Vagina (tissue), 2 donors: ENCODE measurements around the gene KCNH1. TPM values are rescaled to one million over a fixed set of nuclear protein-coding genes. Genes with fewer than 3 reads are reported as not detected.

ENCODE experiments used
- DNase-seq, 2 donors: peaks; one replicate each; pipeline ENCODE4 v3.0.0-alpha.2; 2017; ENCODE audit errors: extremely low spot score in 2 of 2
- H3K27ac ChIP-seq: fragments of 200-600 bp; sonication (generic); one replicate; pipeline ENCODE4 v1.5.1; 2019
- H3K27me3 ChIP-seq: fragments of 200-600 bp; sonication (generic); one replicate; pipeline ENCODE4 v1.5.1; 2019
- H3K36me3 ChIP-seq, 2 donors: fragments of 200-600 bp; sonication (generic); one replicate each; pipeline ENCODE4 v1.5.1; 2017 to 2019
- H3K4me1 ChIP-seq: fragments of 200-600 bp; sonication (generic); one replicate; pipeline ENCODE4 v1.5.1; 2019
- H3K4me3 ChIP-seq, 2 donors: fragments of 200-600 bp; sonication (generic); 1 replicate in 1 of 2; 2 replicates in 1 of 2; pipeline ENCODE4 v1.5.1; 2016 to 2019
- H3K9me3 ChIP-seq: fragments of 200-600 bp; sonication (generic); one replicate; pipeline ENCODE4 v1.5.1; 2019
- POLR2A ChIP-seq, 2 donors: fragments of 450-650 bp; IDR thresholded peaks; one replicate each; pipeline ENCODE4 v1.6.1; 2017; ENCODE audit warnings: antibody characterized with exemption in 2 of 2, mild to moderate bottlenecking in 2 of 2, moderate library complexity in 2 of 2
- POLR2AphosphoS5 ChIP-seq, 2 donors: sonication (generic); formaldehyde crosslinking; IDR thresholded peaks; one replicate each; pipeline ENCODE4 v1.9.0; 2017; ENCODE audit warnings: antibody characterized with exemption in 2 of 2, mild to moderate bottlenecking in 2 of 2, low read depth in 1 of 2; ENCODE audit not compliant: insufficient read depth in 1 of 2
- intact Hi-C: fragments of 100-400 bp; cut with DNase I; formaldehyde crosslinking; loops from one replicate; pipeline ENCODE4 v1.15.1; 2023
- total RNA-seq: library from RNA; depleted of rRNA; stranded (reverse); fragments of >200 nt; gene quantifications from one replicate; pipeline ENCODE4 v1.2.3, GENCODE V29; 2016
- TF ChIP-seq, protein P1 (sequence below), 3 experiments: fragments of 450-650 bp in 2 of 3; fragments of 200-600 bp in 1 of 3; sonication (generic) in 1 of 3; IDR thresholded peaks; one replicate each; pipeline ENCODE4 v1.5.1; 2017 to 2019; ENCODE audit warnings: antibody characterized with exemption in 3 of 3, mild to moderate bottlenecking in 2 of 3, moderate library complexity in 2 of 3

Gene KCNH1
- total RNA-seq, 1 donor from 2014 or later = 3.9 TPM

DNA sequence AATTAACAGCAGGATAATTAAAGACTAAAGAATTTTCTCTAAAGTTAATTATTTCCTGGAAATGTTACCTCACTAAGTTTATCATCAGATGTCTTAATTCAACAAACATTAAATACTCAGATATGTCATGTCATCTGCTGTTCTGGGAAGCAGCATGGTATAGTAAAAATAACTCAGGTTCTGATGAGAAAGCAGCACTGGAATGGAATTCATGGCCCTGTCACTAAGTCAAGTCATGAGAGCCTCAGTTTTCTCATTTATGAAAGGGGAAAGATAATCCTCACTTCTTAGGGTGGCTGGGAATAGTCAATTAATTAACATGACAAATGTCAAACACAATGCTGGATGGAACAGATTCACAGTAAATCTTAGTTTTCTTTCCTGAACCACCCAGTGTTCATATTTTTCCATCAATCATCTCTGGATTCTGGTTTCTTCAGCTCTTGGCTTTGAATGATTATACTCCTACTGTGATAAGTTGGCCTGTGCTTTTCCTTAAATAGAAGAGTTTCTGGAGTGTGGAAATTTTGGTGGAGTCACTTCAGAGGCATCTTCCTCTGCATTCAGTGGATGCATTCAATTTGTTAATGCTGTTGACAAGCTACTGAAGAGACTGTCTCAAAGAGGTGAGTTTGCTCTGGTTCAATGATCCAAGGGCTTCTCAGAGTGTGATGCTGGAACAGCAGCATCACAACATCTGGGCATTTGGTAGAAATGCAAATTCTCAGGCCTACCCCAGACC is 319.4 kb downstream of the KCNH1 start:
- H3K4me1 ChIP-seq = no peaks in the 10 kb centered on the region
- no peak for DNase-seq

DNA sequence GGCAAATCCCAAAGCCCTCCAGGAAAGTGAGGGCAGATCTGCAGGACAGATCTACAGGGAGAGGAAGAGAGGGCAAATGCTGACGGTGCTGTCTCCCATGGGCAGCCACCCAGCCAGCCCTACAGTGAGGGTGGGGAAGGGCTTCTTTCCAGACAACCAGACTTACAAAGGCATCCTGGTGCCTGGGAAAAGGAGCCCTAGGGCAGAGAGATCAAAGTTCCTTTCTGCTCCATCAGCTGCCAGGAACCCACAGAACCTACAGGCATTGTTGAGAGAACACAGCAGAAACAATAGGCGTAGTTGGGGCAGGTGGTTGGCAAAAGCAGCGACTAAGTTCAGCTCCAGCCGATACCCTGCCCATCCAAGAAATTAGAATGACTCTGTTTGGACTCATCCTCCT is 332.4 kb downstream of the KCNH1 start:
- no peak overlapping the region for H3K4me3 ChIP-seq
- no peak for DNase-seq
- no peaks in the 10 kb centered on the region for H3K4me1 ChIP-seq
- H3K27ac ChIP-seq = no peak overlapping the region
- intact Hi-C loops = no loop called here
- H3K36me3 ChIP-seq = no peaks in the 10 kb centered on the region
- H3K9me3 ChIP-seq = no peaks in the 10 kb centered on the region
- H3K27me3 ChIP-seq = no peaks in the 10 kb centered on the region
- TF ChIP-seq POLR2AphosphoS5 (IDR thresholded peaks at IDR 0.05; ENCODE audit: insufficient read depth in 1 of 2, low read depth in 1 of 2) = no peak
- TF ChIP-seq, protein P1, sequence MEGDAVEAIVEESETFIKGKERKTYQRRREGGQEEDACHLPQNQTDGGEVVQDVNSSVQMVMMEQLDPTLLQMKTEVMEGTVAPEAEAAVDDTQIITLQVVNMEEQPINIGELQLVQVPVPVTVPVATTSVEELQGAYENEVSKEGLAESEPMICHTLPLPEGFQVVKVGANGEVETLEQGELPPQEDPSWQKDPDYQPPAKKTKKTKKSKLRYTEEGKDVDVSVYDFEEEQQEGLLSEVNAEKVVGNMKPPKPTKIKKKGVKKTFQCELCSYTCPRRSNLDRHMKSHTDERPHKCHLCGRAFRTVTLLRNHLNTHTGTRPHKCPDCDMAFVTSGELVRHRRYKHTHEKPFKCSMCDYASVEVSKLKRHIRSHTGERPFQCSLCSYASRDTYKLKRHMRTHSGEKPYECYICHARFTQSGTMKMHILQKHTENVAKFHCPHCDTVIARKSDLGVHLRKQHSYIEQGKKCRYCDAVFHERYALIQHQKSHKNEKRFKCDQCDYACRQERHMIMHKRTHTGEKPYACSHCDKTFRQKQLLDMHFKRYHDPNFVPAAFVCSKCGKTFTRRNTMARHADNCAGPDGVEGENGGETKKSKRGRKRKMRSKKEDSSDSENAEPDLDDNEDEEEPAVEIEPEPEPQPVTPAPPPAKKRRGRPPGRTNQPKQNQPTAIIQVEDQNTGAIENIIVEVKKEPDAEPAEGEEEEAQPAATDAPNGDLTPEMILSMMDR (IDR thresholded peaks at IDR 0.05) = no peak
- no peak for TF ChIP-seq POLR2A (IDR thresholded peaks at IDR 0.05)

More for the DNA sequence above, 319.4 kb downstream of the KCNH1 start:
- Histone ChIP-seq H3K4me3 (no peak overlapping the region), H3K9me3 (no peaks in the 10 kb centered on the region), H3K36me3 (no peaks in the 10 kb centered on the region), H3K27ac (no peak overlapping the region), H3K27me3 (no peaks in the 10 kb centered on the region)
- no peak for TF ChIP-seq POLR2A (IDR thresholded peaks at IDR 0.05)
- TF ChIP-seq, protein P1 (IDR thresholded peaks at IDR 0.05) = no peak
- no peak for TF ChIP-seq POLR2AphosphoS5 (IDR thresholded peaks at IDR 0.05; ENCODE audit: insufficient read depth in 1 of 2, low read depth in 1 of 2)
- intact Hi-C loops = no loop called here

DNA sequence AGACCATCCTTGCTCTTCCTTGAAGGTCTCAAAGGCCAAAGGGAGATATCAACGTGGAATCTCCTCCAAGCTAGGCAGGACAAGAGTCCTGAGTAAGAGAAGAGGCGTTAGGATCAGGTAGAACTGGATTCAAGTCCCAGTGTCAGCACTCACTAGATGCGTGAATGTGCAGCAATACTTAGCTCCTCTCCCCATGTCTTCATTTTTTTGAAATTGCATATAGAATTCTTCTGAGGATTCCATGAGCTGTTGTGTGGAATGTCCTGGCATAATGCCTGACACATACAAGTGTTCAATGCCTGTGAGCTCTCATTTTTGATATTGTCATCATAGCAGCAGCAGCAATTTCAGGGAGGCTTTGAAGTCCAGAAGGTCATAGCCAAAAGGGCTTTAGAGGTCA is 333.2 kb downstream of the KCNH1 start:
- H3K4me1 ChIP-seq = no peaks in the 10 kb centered on the region
- H3K27me3 ChIP-seq = no peaks in the 10 kb centered on the region
- TF ChIP-seq POLR2A (IDR thresholded peaks at IDR 0.05) = no peak
- TF ChIP-seq POLR2AphosphoS5 (IDR thresholded peaks at IDR 0.05; ENCODE audit: insufficient read depth in 1 of 2, low read depth in 1 of 2) = no peak
- TF ChIP-seq, protein P1 (IDR thresholded peaks at IDR 0.05) = no peak
- H3K36me3 ChIP-seq = no peaks in the 10 kb centered on the region
- H3K27ac ChIP-seq = no peak overlapping the region
- no peak for DNase-seq
- H3K9me3 ChIP-seq = no peaks in the 10 kb centered on the region
- intact Hi-C loops = no loop called here
- no peak overlapping the region for H3K4me3 ChIP-seq

DNA sequence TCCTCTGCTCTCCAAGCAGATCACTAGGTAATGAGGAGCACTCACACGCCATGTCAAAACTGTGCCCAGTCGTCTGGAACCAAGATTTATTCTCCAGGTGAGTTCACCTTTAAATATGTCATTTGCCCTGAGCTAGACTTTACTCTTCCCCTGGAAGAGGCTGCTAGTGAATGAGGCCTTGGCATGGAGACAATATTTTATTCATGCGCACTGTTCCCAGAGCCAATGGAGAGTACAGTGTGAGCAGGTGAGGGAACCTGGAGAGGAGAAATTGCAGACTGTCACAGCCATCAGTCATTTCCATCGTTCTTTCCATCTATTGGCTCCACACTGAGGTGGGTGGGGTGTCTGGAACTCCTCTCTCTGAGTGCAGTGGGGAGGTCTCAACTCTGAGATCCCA is 333.6 kb downstream of the KCNH1 start:
- Histone ChIP-seq H3K27me3 (no peaks in the 10 kb centered on the region), H3K9me3 (no peaks in the 10 kb centered on the region), H3K36me3 (no peaks in the 10 kb centered on the region), H3K4me3 (no peak overlapping the region), H3K4me1 (no peaks in the 10 kb centered on the region), H3K27ac (no peak overlapping the region)
- TF ChIP-seq POLR2AphosphoS5 (IDR thresholded peaks at IDR 0.05; ENCODE audit: insufficient read depth in 1 of 2, low read depth in 1 of 2) = no peak
- TF ChIP-seq POLR2A (IDR thresholded peaks at IDR 0.05) = no peak
- TF ChIP-seq, protein P1 (IDR thresholded peaks at IDR 0.05) = no peak
- no peak for DNase-seq
- intact Hi-C loops = no loop called here

DNA sequence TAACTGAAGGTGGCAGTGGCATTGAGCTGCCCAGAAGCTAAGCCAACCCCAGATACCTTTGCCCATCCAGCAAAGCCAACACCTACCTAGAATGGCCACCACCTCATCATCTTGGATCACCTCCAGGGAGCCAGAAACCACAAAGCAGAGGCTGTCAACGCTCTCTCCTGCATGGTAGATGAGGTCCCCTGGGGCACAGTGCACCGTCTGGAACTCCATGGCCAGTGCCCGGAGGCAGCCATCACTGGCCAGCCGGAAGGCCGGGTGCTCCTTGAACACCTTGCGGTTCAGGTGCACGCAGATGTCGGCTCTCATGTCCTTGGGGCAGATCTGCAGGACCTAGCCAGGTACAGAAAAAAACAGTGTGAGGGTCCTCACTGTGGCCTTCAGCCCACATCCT is 336.5 kb downstream of the KCNH1 start:
- Histone ChIP-seq H3K27me3 (no peaks in the 10 kb centered on the region), H3K9me3 (no peaks in the 10 kb centered on the region), H3K27ac (no peak overlapping the region), H3K36me3 (no peaks in the 10 kb centered on the region), H3K4me3 (no peak overlapping the region), H3K4me1 (no peaks in the 10 kb centered on the region)
- TF ChIP-seq, protein P1 (IDR thresholded peaks at IDR 0.05) = no peak
- TF ChIP-seq POLR2A (IDR thresholded peaks at IDR 0.05) = no peak
- no peak for TF ChIP-seq POLR2AphosphoS5 (IDR thresholded peaks at IDR 0.05; ENCODE audit: insufficient read depth in 1 of 2, low read depth in 1 of 2)
- DNase-seq = no peak
- intact Hi-C loops = no loop called here
